ENCODE measurements around the gene DDX28.

The DDX28 gene

GRCh38 chr16:67990018-67990386 is 33.0 kb downstream of the DDX28 start:
- no peak for DNase-seq (ENCODE audit: low spot score)
- no peak for TF ChIP-seq CTCF (IDR thresholded peaks at IDR 0.05; ENCODE audit: extremely low read depth, missing control alignments)

- no peak for TF ChIP-seq CTCF (IDR thresholded peaks at IDR 0.05; ENCODE audit: extremely low read depth, missing control alignments)
- peak; percentile 65 for DNase-seq (ENCODE audit: low spot score)
Observed at GRCh38 chr16:67989322-67990017, 33.6 kb downstream of the DDX28 start.

- TF ChIP-seq CTCF (IDR thresholded peaks at IDR 0.05; ENCODE audit: extremely low read depth, missing control alignments): no peak
- DNase-seq (ENCODE audit: low spot score): no peak
Observed at GRCh38 chr16:67988675-67989074, 34.4 kb downstream of the DDX28 start.

DNA sequence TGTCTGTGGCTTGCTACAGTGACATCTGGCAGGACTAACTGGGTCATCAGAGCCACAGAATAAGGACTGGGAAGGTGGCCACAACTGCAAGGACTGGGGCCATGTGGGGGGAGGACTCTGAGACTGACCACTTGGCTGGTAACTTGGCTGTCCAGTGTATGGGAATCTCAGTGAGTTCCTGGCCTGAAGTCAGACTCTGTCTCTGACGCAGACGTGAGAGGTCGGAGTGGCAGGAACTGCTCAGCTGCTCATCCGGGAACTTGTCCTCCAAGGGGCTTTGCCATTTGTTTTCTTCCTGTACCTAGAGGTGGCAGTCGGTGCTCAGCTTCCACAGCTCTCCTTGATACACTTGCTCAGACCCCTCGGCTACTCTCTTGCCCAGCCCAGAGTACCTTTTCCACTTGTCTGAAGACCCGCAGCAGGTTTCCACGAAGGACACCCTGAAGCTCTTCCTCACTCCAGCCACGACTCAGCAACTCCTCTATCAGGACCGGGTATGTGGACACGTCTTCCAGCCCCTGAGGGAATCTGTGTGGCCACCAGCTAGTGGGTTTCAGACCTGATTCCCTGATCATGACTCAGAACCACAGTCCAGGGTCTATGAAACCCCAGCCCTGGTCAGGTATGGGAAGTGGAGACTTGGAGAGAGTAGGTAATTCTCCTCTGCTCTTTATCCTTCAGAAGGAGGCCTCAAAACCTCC is 35.4 kb downstream of the DDX28 start:
- no peak for TF ChIP-seq CTCF (IDR thresholded peaks at IDR 0.05; ENCODE audit: extremely low read depth, missing control alignments)
- DNase-seq (ENCODE audit: low spot score): no peak

DNA sequence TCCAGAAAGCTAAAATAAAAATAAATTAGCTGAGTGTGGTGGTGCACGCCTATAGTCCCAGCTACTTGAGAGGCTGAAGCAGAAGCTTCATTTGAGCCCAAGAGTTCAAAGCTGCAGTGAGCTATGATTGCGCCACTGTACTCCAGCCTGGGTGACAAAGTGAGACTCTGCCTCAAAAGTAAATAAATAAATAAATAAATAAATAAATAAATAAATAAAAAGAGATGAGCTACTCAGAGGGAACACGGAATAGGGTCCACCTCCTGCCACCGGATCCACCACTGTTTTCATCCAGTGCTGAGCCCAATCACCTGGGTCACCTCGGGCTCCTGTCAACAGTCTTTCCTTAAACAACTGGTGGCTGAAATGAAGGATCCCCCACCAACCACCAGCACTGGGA is 36.1 kb downstream of the DDX28 start:
- TF ChIP-seq CTCF (IDR thresholded peaks at IDR 0.05; ENCODE audit: extremely low read depth, missing control alignments): no peak

DNA sequence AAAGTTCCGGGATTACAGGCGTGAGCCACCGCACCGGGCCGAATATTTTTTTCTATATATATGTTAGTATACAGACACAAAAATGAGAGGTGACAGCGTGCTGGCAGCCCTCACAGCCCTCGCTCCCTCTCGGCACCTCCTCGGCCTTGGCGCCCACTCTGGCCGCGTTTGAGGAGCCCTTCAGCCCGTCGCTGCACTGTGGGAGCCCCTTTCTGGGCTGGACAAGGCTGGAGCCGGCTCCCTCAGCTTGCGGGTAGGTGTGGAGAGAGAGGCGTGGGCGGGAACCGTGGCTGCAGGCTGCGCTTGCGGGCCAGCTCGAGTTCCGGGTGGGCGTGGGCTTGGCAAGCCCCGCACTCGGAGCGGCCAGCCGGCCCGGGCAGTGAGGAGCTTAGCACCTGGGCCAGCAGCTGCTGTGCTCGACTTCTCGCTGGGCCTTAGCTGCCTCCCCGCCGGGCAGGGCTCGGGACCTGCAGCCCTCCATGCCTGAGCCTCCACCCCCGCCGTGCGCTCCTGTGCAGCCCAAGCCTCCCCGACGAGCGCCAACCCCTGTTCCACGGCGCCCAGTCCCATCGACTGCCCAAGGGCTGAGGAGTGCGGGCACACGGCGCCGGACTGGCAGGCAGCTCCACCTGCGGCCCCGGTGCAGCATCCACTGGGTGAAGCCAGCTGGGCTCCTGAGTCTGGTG is 40.9 kb downstream of the DDX28 start:
- TF ChIP-seq CTCF (IDR thresholded peaks at IDR 0.05; ENCODE audit: extremely low read depth, missing control alignments): no peak
- DNase-seq (ENCODE audit: low spot score): no peak

More for the DNA sequence above, 36.1 kb downstream of the DDX28 start:
- DNase-seq (ENCODE audit: low spot score): no peak
